AG09319 (cell line): Measurements from ENCODE around the gene ZNF319.

ENCODE experiments used
- DNase-seq: peaks from one replicate; pipeline ENCODE4 v3.0.0-alpha.2; 2010; ENCODE audit warnings: low read depth; ENCODE audit errors: extremely low read depth
- TF ChIP-seq, protein P1 (sequence below): IDR thresholded peaks from 2 replicates; pipeline ENCODE4 v1.5.1; 2011; ENCODE audit warnings: low read depth, mild to moderate bottlenecking, inconsistent platforms, low read length, moderate library complexity

Gene ZNF319

DNA sequence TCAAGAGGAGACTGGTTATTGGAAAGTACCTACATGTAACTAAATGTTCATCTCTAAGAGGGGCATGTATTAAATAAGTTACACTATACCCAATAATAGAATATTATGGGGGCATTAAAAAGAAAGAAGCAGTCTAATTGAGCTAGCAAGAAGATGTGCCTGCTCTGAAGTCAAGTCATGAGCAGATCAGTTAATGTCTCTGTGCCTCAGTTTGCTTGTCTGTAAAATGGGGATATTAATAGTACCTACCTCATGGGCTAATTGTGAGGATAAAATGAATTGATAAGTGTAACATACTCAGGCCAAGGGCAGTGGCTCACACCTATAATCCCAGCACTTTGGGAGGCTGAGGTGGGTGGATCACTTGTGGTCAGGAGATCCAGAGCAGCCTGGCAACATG, 32.6 kb downstream of the ZNF319 start:
- TF ChIP-seq, protein P1, sequence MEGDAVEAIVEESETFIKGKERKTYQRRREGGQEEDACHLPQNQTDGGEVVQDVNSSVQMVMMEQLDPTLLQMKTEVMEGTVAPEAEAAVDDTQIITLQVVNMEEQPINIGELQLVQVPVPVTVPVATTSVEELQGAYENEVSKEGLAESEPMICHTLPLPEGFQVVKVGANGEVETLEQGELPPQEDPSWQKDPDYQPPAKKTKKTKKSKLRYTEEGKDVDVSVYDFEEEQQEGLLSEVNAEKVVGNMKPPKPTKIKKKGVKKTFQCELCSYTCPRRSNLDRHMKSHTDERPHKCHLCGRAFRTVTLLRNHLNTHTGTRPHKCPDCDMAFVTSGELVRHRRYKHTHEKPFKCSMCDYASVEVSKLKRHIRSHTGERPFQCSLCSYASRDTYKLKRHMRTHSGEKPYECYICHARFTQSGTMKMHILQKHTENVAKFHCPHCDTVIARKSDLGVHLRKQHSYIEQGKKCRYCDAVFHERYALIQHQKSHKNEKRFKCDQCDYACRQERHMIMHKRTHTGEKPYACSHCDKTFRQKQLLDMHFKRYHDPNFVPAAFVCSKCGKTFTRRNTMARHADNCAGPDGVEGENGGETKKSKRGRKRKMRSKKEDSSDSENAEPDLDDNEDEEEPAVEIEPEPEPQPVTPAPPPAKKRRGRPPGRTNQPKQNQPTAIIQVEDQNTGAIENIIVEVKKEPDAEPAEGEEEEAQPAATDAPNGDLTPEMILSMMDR, result no peak
- no peak for DNase-seq

GRCh38 chr16:57966986-57967385, 33.5 kb downstream of the ZNF319 start:
- TF ChIP-seq, protein P1, result no peak
- no peak for DNase-seq

- TF ChIP-seq, protein P1, result no peak
- no peak for DNase-seq
These were observed 34.2 kb downstream of the ZNF319 start for GRCh38 chr16:57966204-57966771.

DNA sequence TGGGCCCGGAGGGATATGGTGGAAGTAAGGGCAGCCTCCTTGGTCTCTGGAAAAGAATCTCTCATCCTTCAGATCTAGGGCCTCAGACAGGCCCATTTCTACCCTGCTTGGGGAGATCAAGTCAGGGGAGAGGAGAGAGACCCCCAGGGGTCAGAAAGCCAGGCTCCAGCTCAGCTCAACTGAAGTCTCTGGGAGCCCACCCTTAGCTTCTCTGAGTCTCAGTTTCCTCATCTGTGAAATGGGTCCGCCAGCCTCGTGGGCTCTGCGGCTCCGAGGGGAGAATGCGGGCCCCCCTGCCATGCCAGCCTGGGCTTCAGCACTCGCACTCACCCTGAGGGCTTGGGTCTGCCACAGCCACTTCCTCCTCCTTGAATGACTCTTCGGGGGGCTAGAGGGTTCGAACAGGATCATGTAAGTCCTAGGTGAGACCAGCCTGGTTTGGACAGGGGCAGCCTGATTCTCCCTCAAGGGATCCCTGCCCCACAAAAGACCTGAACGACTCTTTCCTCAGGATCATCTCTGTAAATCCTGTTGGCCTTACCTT, 36.2 kb downstream of the ZNF319 start:
- TF ChIP-seq, protein P1, result no peak

GRCh38 chr16:57962756-57963155, 37.7 kb downstream of the ZNF319 start:
- TF ChIP-seq, protein P1, result no peak
- no peak for DNase-seq

More for the DNA sequence above, 36.2 kb downstream of the ZNF319 start:
- DNase-seq, result no peak

DNA sequence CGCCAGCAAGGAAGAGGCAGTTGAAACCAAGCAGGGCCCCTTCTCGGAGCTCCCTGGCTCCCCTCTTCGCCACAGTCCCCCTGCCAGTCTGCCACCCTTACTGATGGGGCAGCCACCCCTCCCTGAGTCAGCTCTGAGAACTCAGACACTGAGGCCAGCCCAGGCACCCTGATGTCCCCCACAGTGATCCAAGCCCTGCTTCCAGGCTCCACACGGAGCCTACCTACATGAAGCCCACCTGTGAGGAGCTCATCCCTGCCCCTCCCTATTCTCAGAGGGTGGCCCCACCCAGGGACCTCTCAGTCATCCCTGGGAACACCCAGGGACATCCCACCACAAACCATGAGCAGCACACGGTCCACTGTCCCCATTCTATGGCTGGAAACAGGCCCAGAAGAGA, 38.4 kb downstream of the ZNF319 start:
- DNase-seq, result no peak
- TF ChIP-seq, protein P1, result no peak

DNA sequence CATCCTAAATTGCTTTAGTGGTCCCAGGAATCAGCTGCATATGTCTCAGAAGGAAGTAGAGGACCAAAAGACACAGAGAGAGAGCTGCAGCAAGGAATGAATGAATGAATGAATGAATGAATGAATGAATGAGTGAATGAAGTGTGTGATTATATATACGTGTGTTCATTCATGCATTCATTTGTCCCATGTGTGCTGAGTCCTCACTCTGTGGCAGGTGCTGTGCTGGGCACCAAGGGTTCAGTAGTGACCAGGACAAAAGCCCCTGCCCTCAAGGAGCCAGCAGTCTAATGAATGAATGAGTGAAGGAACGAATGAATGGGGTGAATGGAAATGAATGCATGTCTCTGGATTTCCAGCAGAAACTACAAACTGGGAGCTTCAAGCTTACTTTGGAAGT, 38.9 kb downstream of the ZNF319 start:
- DNase-seq, result no peak
- TF ChIP-seq, protein P1, result no peak
